HepG2 (cell line): ENCODE data around the gene GOLGA8B. TPM values are rescaled to one million over a fixed set of nuclear protein-coding genes. Genes with fewer than 3 reads are reported as not detected.

Experiments used
- ATAC-seq: fragments of 200-7000 bp; cut with Tn5 transposase; 3 replicates; pipeline ENCODE4 v1.9.1; 2020; ENCODE audit warnings: mild to moderate bottlenecking, moderate library complexity
- BruUV-seq: library from RNA; stranded (reverse); fragments of 400-500 nt; replicated peaks from 2 replicates; lab custom pipeline; 2021; lab: Mats Ljungman, UMichigan
- CTCF ChIA-PET: fragments of 300-600 bp; formaldehyde crosslinking; extraction: SDS; loops from one replicate; lab custom pipeline; 2021; ENCODE audit warnings: low total read pairs, inconsistent platforms, low intra/inter-chr PET ratio; lab: Yijun Ruan, JAX
- POLR2A ChIA-PET: fragments of 350-600 bp; sonication (Branson Sonifier 250); formaldehyde crosslinking; loops from one replicate; lab custom pipeline; 2020; ENCODE audit warnings: antibody characterized with exemption, inconsistent platforms; lab: Yijun Ruan, JAX
- DNase-seq: peaks from one replicate; pipeline ENCODE4 v3.0.0-alpha.2; 2015; ENCODE audit warnings: low spot score
- FAIRE-seq: peaks from 3 replicates; lab custom pipeline; 2011; peaks lifted over from hg19 to GRCh38; lab: Jason Lieb, UNC
- H2AFZ ChIP-seq: one replicate; pipeline ENCODE4 v1.6.1; 2011; ENCODE audit warnings: low read length, inconsistent platforms
- H3K27ac ChIP-seq: fragments of 300-600 bp; 3 replicates; pipeline ENCODE4 v1.8.0; 2011; ENCODE audit warnings: mixed run types, mild to moderate bottlenecking, mixed read lengths, low read length, inconsistent platforms; ENCODE audit not compliant: insufficient read depth; ENCODE audit errors: extremely low read length
- H3K27me3 ChIP-seq, 2 experiments: fragments of 200-600 bp in 1 of 2; 2 replicates in 1 of 2; 3 replicates in 1 of 2; pipeline versions ENCODE4 v1.6.0 to v1.8.0; 2011; ENCODE audit warnings: low read length in 2 of 2, mild to moderate bottlenecking in 2 of 2, moderate library complexity in 2 of 2, inconsistent platforms in 1 of 2; ENCODE audit not compliant: insufficient read depth in 2 of 2, control insufficient read depth in 1 of 2
- H3K36me3 ChIP-seq, 2 experiments: fragments of 200-600 bp in 1 of 2; replicated peaks in 1 of 2; 2 replicates in 1 of 2; 3 replicates in 1 of 2; pipeline versions ENCODE4 v1.5.1 to v1.8.0; 2011; ENCODE audit warnings: low read length in 2 of 2, inconsistent platforms in 1 of 2; ENCODE audit not compliant: insufficient read depth in 2 of 2, control insufficient read depth in 1 of 2
- H3K4me1 ChIP-seq: 2 replicates; pipeline ENCODE4 v1.5.1; 2012; ENCODE audit warnings: low read length, inconsistent platforms; ENCODE audit not compliant: insufficient read depth
- H3K4me2 ChIP-seq: 2 replicates; pipeline ENCODE4 v1.6.0; 2011; ENCODE audit warnings: low read depth, low read length, inconsistent platforms
- H3K4me3 ChIP-seq, 3 experiments: fragments of 200-600 bp in 1 of 3; sonication (generic), shearing (Covaris generic) in 1 of 3; replicated peaks in 1 of 3; 2 replicates each; pipeline ENCODE4 v1.5.1; 2011 to 2016; ENCODE audit warnings: low read length in 3 of 3, inconsistent platforms in 2 of 3, low read depth in 2 of 3, mild to moderate bottlenecking in 2 of 3, control low read depth in 1 of 3, mixed read lengths in 1 of 3; ENCODE audit not compliant: insufficient read depth in 1 of 3
- H3K79me2 ChIP-seq: one replicate; pipeline ENCODE4 v1.6.1; 2011; ENCODE audit warnings: low read length, inconsistent platforms; ENCODE audit not compliant: insufficient read depth
- H3K9ac ChIP-seq: 2 replicates; pipeline ENCODE4 v1.6.0; 2011; ENCODE audit warnings: mild to moderate bottlenecking, low read depth, low read length, inconsistent platforms; ENCODE audit not compliant: insufficient read depth
- H3K9me3 ChIP-seq: 2 replicates; pipeline ENCODE4 v1.5.1; 2012; ENCODE audit warnings: mild to moderate bottlenecking, low read length
- H4K20me1 ChIP-seq: 2 replicates; pipeline ENCODE4 v1.6.0; 2011; ENCODE audit warnings: inconsistent platforms, mild to moderate bottlenecking, low read length, moderate library complexity; ENCODE audit not compliant: insufficient read depth
- MAFF ChIP-seq: IDR thresholded peaks from 2 replicates; pipeline ENCODE4 v1.6.1; 2011; ENCODE audit warnings: low read depth, low read length, improper control_type of control experiment
- MAFK ChIP-seq, 2 experiments: IDR thresholded peaks in 1 of 2; conservative IDR thresholded peaks in 1 of 2; 2 replicates each; pipeline ENCODE4 v1.6.1; 2011; ENCODE audit warnings: improper control_type of control experiment in 2 of 2, low read length in 2 of 2
- NFKB2 ChIP-seq: sonication (generic); formaldehyde crosslinking; IDR thresholded peaks from 2 replicates; pipeline ENCODE4 v1.4.0; 2020; ENCODE audit warnings: missing genetic modification reagents, borderline replicate concordance
- STAG1 ChIP-seq: sonication (generic); formaldehyde crosslinking; IDR thresholded peaks from 2 replicates; pipeline ENCODE4 v1.4.0; 2020; ENCODE audit warnings: missing genetic modification reagents
- TAF1 ChIP-seq: sonication (generic); formaldehyde crosslinking; IDR thresholded peaks from 2 replicates; pipeline ENCODE4 v1.4.0; 2020; ENCODE audit warnings: missing genetic modification reagents
- ZNF773 ChIP-seq: sonication (generic); formaldehyde crosslinking; IDR thresholded peaks from 2 replicates; pipeline ENCODE4 v1.4.0; 2020; ENCODE audit warnings: missing genetic modification reagents, borderline replicate concordance
- ZNF782 ChIP-seq: sonication (generic); formaldehyde crosslinking; IDR thresholded peaks from 2 replicates; pipeline ENCODE4 v1.4.0; 2020; ENCODE audit warnings: missing genetic modification reagents, mild to moderate bottlenecking, borderline replicate concordance
- WGBS: methylation state at CpG from one replicate; pipeline ENCODE4 v1.1.6; 2017; ENCODE audit warnings: low lambda C conversion rate; 5-methylcytosine and 5-hydroxymethylcytosine counted together
- in situ Hi-C: cut with HindIII; loops from 2 replicates; pipeline ENCODE4 v1.10.0; 2017; ENCODE audit warnings: low pct_unique_long_range_greater_than_20kb; ENCODE audit not compliant: extremely low pct_ligation_motif_present
- intact Hi-C: fragments of 100-400 bp; cut with micrococcal nuclease; formaldehyde crosslinking; loops from one replicate; pipeline ENCODE4 v1.10.0; 2022; ENCODE audit not compliant: unreplicated experiment
- polyA plus RNA-seq, 8 experiments: library from polyadenylated mRNA; depleted of rRNA in 3 of 8; stranded (reverse) in 7 of 8; unstranded in 1 of 8; fragments of >200 nt; fragmentation: Illumina TruSeq in 4 of 8; extraction: Trizol in 4 of 8; gene quantifications; 2 replicates each; pipeline versions ENCODE4 v1.2.1 to v1.2.3, GENCODE V29; 2011 to 2016; ENCODE audit warnings: low read depth in 4 of 8, missing spikeins in 1 of 8, mixed read lengths in 1 of 8; ENCODE audit not compliant: insufficient read depth in 1 of 8
- total RNA-seq, 5 experiments: library from RNA; depleted of rRNA; stranded (reverse); fragments of >200 nt; fragmentation: Illumina TruSeq; extraction: Trizol; gene quantifications; 2 replicates each; pipeline ENCODE4 v1.2.3, GENCODE V29; 2016; ENCODE audit warnings: low read depth in 1 of 5
- TF ChIP-seq, protein P1 (sequence below), 2 experiments: sonication (generic) in 1 of 2; formaldehyde crosslinking in 1 of 2; IDR thresholded peaks; 2 replicates each; pipeline versions ENCODE4 v1.4.0 to v1.6.1; 2018 to 2020; ENCODE audit warnings: missing genetic modification reagents in 2 of 2, borderline replicate concordance in 1 of 2, low read depth in 1 of 2, mild to moderate bottlenecking in 1 of 2, missing biosample characterization in 1 of 2
- TF ChIP-seq, protein P2 (sequence below): sonication (generic); formaldehyde crosslinking; IDR thresholded peaks from 2 replicates; pipeline ENCODE4 v1.5.0; 2020; ENCODE audit warnings: mild to moderate bottlenecking, missing genetic modification reagents, moderate library complexity

Gene GOLGA8B
- total and polyA plus RNA-seq, 2 of the 13 experiments (the other 11 are each of a cell fraction or from before 2014, with no cell fraction given), result 38.8 to 89.0 TPM

GRCh38 chr15:34618073-34618472 is 34.6 kb upstream of the GOLGA8B start (continued):
- TF ChIP-seq ZNF782 (CRISPR knock-in tag) (no peak), TAF1 (CRISPR knock-in tag) (no peak)
- TF ChIP-seq, protein P1, sequence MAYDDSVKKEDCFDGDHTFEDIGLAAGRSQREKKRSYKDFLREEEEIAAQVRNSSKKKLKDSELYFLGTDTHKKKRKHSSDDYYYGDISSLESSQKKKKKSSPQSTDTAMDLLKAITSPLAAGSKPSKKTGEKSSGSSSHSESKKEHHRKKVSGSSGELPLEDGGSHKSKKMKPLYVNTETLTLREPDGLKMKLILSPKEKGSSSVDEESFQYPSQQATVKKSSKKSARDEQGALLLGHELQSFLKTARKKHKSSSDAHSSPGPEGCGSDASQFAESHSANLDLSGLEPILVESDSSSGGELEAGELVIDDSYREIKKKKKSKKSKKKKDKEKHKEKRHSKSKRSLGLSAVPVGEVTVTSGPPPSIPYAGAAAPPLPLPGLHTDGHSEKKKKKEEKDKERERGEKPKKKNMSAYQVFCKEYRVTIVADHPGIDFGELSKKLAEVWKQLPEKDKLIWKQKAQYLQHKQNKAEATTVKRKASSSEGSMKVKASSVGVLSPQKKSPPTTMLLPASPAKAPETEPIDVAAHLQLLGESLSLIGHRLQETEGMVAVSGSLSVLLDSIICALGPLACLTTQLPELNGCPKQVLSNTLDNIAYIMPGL (CRISPR knock-in tag; IDR thresholded peaks at IDR 0.05; ENCODE audit: borderline replicate concordance in 1 of 2, low read depth in 1 of 2), result no peak

GRCh38 chr15:34616613-34617012 is 33.2 kb upstream of the GOLGA8B start:
- Histone ChIP-seq H4K20me1 (no peaks in the 10 kb centered on the region), H3K9me3 (no peaks in the 10 kb centered on the region), H3K9ac (no peak overlapping the region), H3K4me1 (no peaks in the 10 kb centered on the region), H3K36me3 (no peaks in the 10 kb centered on the region), H3K27me3 (no peaks in the 10 kb centered on the region), H3K79me2 (no peaks in the 10 kb centered on the region), H3K4me3 (no peak overlapping the region), H2AFZ (no peak overlapping the region), H3K27ac (no peak overlapping the region), H3K4me2 (no peak overlapping the region)
- DNase-seq (peak; percentile 9), ATAC-seq (peak; percentile 70), FAIRE-seq (peak; percentile 67)
- BruUV-seq, result no TSS peak
- 3% methylated on average over 5 of the region's 5 CpGs for WGBS
- in situ Hi-C loops (no loop called here), intact Hi-C loops (no loop called here)
- ChIA-PET CTCF (no interaction called here), POLR2A (no interaction called here)
- TF ChIP-seq MAFK (conservative IDR thresholded peaks at IDR 0.05 in 1 of 2, IDR thresholded peaks at IDR 0.05 in 1 of 2; ENCODE audit: low read length in 2 of 2) (peak; percentile 45 to 67; a peak in 3 of 4 replicates), MAFF (peak; percentile 54), STAG1 (CRISPR knock-in tag) (0 out of 2 replicates have a peak, but pooled peaks have one; percentile 6), ZNF773 (CRISPR knock-in tag) (no peak), NFKB2 (no peak)
- TF ChIP-seq, protein P2, sequence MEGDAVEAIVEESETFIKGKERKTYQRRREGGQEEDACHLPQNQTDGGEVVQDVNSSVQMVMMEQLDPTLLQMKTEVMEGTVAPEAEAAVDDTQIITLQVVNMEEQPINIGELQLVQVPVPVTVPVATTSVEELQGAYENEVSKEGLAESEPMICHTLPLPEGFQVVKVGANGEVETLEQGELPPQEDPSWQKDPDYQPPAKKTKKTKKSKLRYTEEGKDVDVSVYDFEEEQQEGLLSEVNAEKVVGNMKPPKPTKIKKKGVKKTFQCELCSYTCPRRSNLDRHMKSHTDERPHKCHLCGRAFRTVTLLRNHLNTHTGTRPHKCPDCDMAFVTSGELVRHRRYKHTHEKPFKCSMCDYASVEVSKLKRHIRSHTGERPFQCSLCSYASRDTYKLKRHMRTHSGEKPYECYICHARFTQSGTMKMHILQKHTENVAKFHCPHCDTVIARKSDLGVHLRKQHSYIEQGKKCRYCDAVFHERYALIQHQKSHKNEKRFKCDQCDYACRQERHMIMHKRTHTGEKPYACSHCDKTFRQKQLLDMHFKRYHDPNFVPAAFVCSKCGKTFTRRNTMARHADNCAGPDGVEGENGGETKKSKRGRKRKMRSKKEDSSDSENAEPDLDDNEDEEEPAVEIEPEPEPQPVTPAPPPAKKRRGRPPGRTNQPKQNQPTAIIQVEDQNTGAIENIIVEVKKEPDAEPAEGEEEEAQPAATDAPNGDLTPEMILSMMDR (CRISPR knock-in tag), result 0 out of 2 replicates have a peak, but pooled peaks have one; percentile 12
